Cardiac septum (tissue), 1 donor: ENCODE results near the gene PTPRD. TPM values are rescaled to one million over a fixed set of nuclear protein-coding genes. Genes with fewer than 3 reads are reported as not detected.
"Not testable (repeated sequence)": the region's sequence is repeated elsewhere in the genome, so short reads cannot be mapped to it uniquely, and the experiment has no call there.

Experiments used
- DNase-seq: peaks from one replicate; pipeline ENCODE4 v3.0.0-alpha.2; 2020; ENCODE audit warnings: low spot score
- intact Hi-C: fragments of 100-400 bp; cut with DNase I; formaldehyde crosslinking; loops from one replicate; pipeline ENCODE4 v1.14.0; 2022
- total RNA-seq: library from RNA; stranded (reverse); fragmentation: NEBNext Ultra II Directional; extraction: Animal tissue kit (Norgen Biotek cat#: 25700); gene quantifications from one replicate; pipeline ENCODE4 v1.2.1, GENCODE V29; 2021
- donor health status: DM: no; HTN: no; CAD: no.

The PTPRD gene
- total RNA-seq, 1 donor from 2014 or later: 13.0 TPM

- intact Hi-C loops: no loop called here
- no peak for DNase-seq
Measured at GRCh38 chr9:9498846-9499245, 1114.0 kb downstream of the PTPRD start.

- intact Hi-C loops: no loop called here
- no peak for DNase-seq
Measured at GRCh38 chr9:9498128-9498527, 1114.7 kb downstream of the PTPRD start.

GRCh38 chr9:9494336-9494735 is 1118.5 kb downstream of the PTPRD start:
- intact Hi-C loops: no loop called here
- no peak for DNase-seq

GRCh38 chr9:9492506-9492905 is 1120.3 kb downstream of the PTPRD start:
- intact Hi-C loops: no loop called here

GRCh38 chr9:9489183-9489582 is 1123.6 kb downstream of the PTPRD start:
- DNase-seq: no peak
- intact Hi-C loops: no loop called here

More at GRCh38 chr9:9492506-9492905, 1120.3 kb downstream of the PTPRD start:
- no peak for DNase-seq

- intact Hi-C loops: no loop called here
- no peak for DNase-seq
Measured at GRCh38 chr9:9483175-9483574, 1129.6 kb downstream of the PTPRD start.

- intact Hi-C loops: no loop called here
- no peak for DNase-seq
Measured at GRCh38 chr9:9478741-9479140, 1134.1 kb downstream of the PTPRD start.

GRCh38 chr9:9469271-9469670 is 1143.5 kb downstream of the PTPRD start:
- intact Hi-C loops: no loop called here

GRCh38 chr9:9441874-9442273 is 1170.9 kb downstream of the PTPRD start:
- DNase-seq, intact Hi-C loops: not testable (repeated sequence)

More at GRCh38 chr9:9469271-9469670, 1143.5 kb downstream of the PTPRD start:
- DNase-seq: no peak

GRCh38 chr9:9437641-9438040 is 1175.2 kb downstream of the PTPRD start:
- no peak for DNase-seq
- intact Hi-C loops: no loop called here

GRCh38 chr9:9426454-9426853 is 1186.3 kb downstream of the PTPRD start:
- DNase-seq, intact Hi-C loops: not testable (repeated sequence)

- DNase-seq: no peak
- intact Hi-C loops: no loop called here
Measured at GRCh38 chr9:9412241-9412640, 1200.6 kb downstream of the PTPRD start.

GRCh38 chr9:9410736-9411135 is 1202.1 kb downstream of the PTPRD start:
- intact Hi-C loops: no loop called here
- no peak for DNase-seq

- intact Hi-C loops: no loop called here
- no peak for DNase-seq
Measured at GRCh38 chr9:9399982-9400381, 1212.8 kb downstream of the PTPRD start.

GRCh38 chr9:9396518-9396917 is 1216.3 kb downstream of the PTPRD start:
- intact Hi-C loops: no loop called here
- DNase-seq: no peak

- intact Hi-C loops: no loop called here
- DNase-seq: no peak
Measured at GRCh38 chr9:9395539-9395938, 1217.3 kb downstream of the PTPRD start.

GRCh38 chr9:9392755-9393154 is 1220.0 kb downstream of the PTPRD start:
- intact Hi-C loops: no loop called here
- DNase-seq: no peak

GRCh38 chr9:9389904-9390303 is 1222.9 kb downstream of the PTPRD start:
- no peak for DNase-seq
- intact Hi-C loops: no loop called here

GRCh38 chr9:9387511-9388115 is 1225.2 kb downstream of the PTPRD start:
- intact Hi-C loops: no loop called here
- no peak for DNase-seq

GRCh38 chr9:9362332-9362731 is 1250.5 kb downstream of the PTPRD start:
- no peak for DNase-seq
- intact Hi-C loops: no loop called here

- no peak for DNase-seq
- intact Hi-C loops: no loop called here
Measured at GRCh38 chr9:9352877-9353481, 1259.8 kb downstream of the PTPRD start.

GRCh38 chr9:9341203-9341602 is 1271.6 kb downstream of the PTPRD start:
- intact Hi-C loops: no loop called here
- no peak for DNase-seq
